Measurements from ENCODE around the gene NLRC5.

NLRC5 gene

GRCh38 chr16:57113042-57113453, 123.7 kb downstream of the NLRC5 start:
- no peak for DNase-seq (ENCODE audit: low spot score)
- Histone ChIP-seq H3K27ac (peak overlapping the region; percentile 64 to 83), H3K4me3 (peak overlapping the region; percentile 7)
- TF ChIP-seq, protein P1, sequence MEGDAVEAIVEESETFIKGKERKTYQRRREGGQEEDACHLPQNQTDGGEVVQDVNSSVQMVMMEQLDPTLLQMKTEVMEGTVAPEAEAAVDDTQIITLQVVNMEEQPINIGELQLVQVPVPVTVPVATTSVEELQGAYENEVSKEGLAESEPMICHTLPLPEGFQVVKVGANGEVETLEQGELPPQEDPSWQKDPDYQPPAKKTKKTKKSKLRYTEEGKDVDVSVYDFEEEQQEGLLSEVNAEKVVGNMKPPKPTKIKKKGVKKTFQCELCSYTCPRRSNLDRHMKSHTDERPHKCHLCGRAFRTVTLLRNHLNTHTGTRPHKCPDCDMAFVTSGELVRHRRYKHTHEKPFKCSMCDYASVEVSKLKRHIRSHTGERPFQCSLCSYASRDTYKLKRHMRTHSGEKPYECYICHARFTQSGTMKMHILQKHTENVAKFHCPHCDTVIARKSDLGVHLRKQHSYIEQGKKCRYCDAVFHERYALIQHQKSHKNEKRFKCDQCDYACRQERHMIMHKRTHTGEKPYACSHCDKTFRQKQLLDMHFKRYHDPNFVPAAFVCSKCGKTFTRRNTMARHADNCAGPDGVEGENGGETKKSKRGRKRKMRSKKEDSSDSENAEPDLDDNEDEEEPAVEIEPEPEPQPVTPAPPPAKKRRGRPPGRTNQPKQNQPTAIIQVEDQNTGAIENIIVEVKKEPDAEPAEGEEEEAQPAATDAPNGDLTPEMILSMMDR (IDR thresholded peaks at IDR 0.05), result no peak

GRCh38 chr16:57113664-57114063, 124.3 kb downstream of the NLRC5 start:
- no peak for DNase-seq (ENCODE audit: low spot score)
- TF ChIP-seq, protein P1 (IDR thresholded peaks at IDR 0.05), result no peak
- Histone ChIP-seq H3K4me3 (no peak overlapping the region), H3K27ac (peak overlapping the region in 1 of 2 donors; percentile 83)

DNA sequence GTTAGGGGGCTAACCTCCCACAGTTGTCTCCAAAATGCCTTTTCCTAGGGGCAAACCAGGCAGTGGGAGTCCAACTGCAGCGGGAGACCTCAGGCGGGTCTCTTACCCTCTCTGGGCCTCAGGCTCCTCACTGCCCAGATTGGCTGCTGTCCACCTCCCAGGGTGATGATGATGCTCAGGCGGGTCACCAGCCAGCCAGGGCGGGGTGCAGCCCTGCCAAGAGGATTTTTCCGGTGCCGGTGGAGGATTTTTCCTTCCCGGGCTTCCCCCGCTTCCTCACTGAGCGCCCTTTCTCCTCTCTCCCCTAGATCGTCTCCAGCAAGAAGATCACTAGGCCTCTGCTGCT, 125.8 kb downstream of the NLRC5 start:
- H3K4me3 ChIP-seq, result no peak overlapping the region
- H3K27ac ChIP-seq, result no peak overlapping the region
- DNase-seq (ENCODE audit: low spot score), result no peak
- TF ChIP-seq, protein P1 (IDR thresholded peaks at IDR 0.05), result no peak

- no peak for DNase-seq (ENCODE audit: low spot score)
- H3K4me3 ChIP-seq, result no peak overlapping the region
- TF ChIP-seq, protein P1 (IDR thresholded peaks at IDR 0.05), result no peak
- no peak overlapping the region for H3K27ac ChIP-seq
These were observed 126.3 kb downstream of the NLRC5 start for GRCh38 chr16:57115514-57116182.

GRCh38 chr16:57118461-57119084, 129.2 kb downstream of the NLRC5 start:
- no peak for DNase-seq (ENCODE audit: low spot score)
- H3K27ac ChIP-seq, result no peak overlapping the region
- TF ChIP-seq, protein P1 (IDR thresholded peaks at IDR 0.05), result no peak
- no peak overlapping the region for H3K4me3 ChIP-seq

DNA sequence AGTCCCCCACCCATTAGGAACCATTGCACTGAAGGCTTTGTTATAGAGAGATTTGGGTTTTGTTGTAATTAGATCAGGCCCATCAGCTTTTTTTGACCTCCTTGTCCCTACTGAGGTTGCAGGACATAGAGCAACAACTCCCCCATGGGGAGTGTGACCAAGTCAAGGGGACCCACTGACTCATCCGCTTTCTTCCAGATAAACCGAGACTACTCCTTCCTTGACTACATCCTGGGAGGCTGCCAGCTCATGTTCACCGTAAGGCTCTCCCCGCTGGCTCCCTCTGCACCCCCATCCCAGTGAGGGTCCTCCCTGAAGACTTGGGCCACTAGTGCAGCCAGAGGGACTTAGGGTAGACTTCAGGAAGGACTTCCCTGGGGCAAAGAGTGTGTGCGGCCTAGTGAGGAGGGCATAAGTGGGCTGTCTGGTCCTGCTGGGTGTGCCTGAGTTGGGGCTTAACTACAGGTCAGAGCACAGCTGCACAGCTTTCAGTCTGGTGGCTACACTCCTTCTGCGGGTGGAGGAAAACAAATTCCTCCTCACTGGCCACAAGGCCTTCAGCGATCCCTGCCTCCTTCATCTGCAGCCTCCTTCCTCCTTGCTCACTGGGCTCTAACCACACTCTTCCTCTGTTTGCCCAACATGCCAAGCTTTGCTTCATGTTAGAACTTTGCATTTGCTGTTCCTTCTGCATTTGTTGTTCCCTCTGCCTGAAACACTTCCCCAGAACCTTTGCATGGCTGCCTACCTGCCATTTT, 134.0 kb downstream of the NLRC5 start:
- Histone ChIP-seq H3K4me3 (no peak overlapping the region), H3K27ac (no peak overlapping the region)
- no peak for DNase-seq (ENCODE audit: low spot score)
- TF ChIP-seq, protein P1 (IDR thresholded peaks at IDR 0.05), result no peak

All from coronary artery (tissue), 2 donors.